Fibroblast of pulmonary artery (primary cell): ENCODE measurements around the gene PTGER3.

ENCODE experiments used
- DNase-seq: peaks from one replicate; pipeline ENCODE4 v3.0.0-alpha.2; 2010; ENCODE audit warnings: low read depth
- H3K4me3 ChIP-seq: replicated peaks from 2 replicates; pipeline ENCODE4 v1.5.1; 2011; ENCODE audit warnings: low read depth, mild to moderate bottlenecking, control low read depth, low read length, moderate library complexity
- TF ChIP-seq, protein P1 (sequence below): IDR thresholded peaks from 2 replicates; pipeline ENCODE4 v1.5.1; 2011; ENCODE audit warnings: mild to moderate bottlenecking, control low read depth, low read length, inconsistent platforms; ENCODE audit errors: missing control alignments

The PTGER3 gene

DNA sequence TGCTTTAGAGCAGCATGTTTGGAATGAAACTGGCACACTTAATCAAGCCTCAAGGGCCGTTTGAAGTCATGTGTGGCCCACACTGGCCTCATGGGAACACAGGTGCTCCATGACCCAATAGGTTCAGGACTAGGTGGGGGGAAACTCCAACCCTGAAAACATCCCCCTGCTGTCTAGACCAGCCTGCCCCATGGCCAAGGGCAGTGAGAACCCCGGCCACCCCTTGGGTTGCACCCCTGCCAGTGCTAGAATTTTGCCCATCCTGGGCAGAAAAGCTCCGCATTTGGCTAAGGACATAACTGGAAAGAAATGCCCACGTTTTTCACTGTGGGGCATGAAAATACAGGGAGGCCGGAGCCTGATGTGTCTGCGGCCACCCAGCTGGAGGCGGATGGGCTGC lies 6.1 kb upstream of the PTGER3 start:
- TF ChIP-seq, protein P1, sequence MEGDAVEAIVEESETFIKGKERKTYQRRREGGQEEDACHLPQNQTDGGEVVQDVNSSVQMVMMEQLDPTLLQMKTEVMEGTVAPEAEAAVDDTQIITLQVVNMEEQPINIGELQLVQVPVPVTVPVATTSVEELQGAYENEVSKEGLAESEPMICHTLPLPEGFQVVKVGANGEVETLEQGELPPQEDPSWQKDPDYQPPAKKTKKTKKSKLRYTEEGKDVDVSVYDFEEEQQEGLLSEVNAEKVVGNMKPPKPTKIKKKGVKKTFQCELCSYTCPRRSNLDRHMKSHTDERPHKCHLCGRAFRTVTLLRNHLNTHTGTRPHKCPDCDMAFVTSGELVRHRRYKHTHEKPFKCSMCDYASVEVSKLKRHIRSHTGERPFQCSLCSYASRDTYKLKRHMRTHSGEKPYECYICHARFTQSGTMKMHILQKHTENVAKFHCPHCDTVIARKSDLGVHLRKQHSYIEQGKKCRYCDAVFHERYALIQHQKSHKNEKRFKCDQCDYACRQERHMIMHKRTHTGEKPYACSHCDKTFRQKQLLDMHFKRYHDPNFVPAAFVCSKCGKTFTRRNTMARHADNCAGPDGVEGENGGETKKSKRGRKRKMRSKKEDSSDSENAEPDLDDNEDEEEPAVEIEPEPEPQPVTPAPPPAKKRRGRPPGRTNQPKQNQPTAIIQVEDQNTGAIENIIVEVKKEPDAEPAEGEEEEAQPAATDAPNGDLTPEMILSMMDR = no peak
- no peak for DNase-seq
- H3K4me3 ChIP-seq = no peak overlapping the region

DNA sequence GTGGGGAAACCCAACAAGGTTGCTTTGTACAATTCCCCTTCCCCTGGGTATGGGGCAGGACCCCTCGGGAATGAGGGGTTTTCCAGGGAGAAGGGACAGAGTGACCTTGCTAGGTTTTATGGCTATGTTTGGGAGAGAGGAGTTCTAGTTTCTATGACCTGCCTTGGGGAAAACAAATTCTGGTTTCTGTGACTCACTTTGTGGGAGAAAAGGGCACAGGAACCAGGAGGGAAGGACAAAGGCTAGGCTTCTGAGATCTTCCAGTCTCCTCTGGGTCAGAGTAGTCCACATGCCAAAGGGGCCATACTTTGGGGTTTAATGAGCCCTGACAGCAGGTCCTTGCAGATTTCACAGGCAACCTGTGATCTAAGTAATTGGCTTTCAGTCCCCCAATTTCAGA lies 5.5 kb upstream of the PTGER3 start:
- TF ChIP-seq, protein P1 = no peak
- no peak for DNase-seq
- H3K4me3 ChIP-seq = no peak overlapping the region

GRCh38 chr1:71049951-71050598 lies 2.5 kb upstream of the PTGER3 start:
- peak; percentile 87 for DNase-seq
- no peak overlapping the region for H3K4me3 ChIP-seq
- TF ChIP-seq, protein P1 = peak; percentile 86

DNA sequence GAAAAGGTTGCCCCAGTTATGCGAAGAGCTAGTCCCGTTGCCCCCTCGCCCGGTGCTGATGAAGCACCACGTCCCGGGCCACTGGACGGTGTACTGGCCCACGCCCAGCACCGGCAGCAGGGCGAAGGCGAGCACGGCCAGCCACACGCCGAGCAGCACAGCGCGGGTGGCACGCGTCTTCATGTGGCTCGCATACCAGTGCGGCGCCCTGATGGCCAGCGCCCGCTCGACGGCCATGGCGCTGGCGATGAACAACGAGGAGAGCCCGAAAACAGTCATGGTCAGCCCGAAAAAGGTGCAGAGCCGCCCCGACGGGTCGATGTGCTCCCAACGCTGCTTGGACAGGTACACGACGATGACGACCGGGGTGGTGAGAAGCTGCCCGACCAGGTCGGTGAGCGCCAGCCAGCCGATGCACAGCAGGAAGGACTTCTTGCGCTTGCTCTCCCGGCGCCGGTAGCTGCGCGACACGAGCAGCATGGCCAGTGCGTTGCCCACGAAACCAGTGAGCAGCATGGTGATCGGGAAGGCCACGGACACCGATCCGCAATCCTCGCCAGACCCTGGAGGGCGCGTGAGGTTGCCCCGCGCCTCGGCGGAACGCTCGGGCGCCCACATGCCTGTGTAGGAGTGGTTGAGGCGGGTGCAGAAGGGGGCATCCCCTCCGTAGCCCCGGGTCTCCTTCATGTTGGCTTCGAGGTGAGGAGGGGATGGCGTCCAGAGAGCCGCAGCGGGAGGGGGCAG lies 553 bp downstream of the PTGER3 start:
- TF ChIP-seq, protein P1 = no peak
- DNase-seq = no peak

DNA sequence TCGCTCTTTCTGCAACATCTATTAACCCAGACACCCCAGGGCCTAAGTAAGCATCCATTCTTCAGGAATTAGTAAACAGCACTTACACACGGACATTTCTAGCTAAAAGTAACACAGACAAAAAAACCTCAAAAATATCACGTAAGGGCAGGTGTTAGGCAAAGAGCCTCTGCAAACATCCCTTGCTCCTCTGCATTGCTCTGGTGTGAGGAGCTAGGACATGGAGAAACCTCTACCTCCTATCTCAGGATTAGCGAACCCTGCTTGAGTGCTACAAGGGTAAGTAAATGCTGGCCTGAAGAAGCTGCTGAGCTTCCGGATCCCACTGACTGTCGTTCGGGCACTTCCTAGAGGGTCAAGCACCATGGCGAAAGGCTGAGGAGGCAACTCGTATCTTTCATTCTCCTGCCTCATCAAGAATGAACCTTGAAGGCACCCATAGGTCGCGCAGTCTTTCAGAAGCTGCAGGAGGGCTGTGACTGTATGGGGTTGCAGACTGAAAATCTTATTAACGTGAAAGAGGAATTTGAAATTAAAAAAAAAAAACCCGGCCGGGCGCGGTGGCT lies 2.1 kb downstream of the PTGER3 start:
- no peak overlapping the region for H3K4me3 ChIP-seq
- no peak for DNase-seq
- TF ChIP-seq, protein P1 = no peak

More for the DNA sequence above, 553 bp downstream of the PTGER3 start:
- H3K4me3 ChIP-seq = peak overlapping the region; percentile 37

GRCh38 chr1:71044833-71045232 lies 2.8 kb downstream of the PTGER3 start:
- no peak overlapping the region for H3K4me3 ChIP-seq
- DNase-seq = no peak
- TF ChIP-seq, protein P1 = no peak

GRCh38 chr1:71043065-71043464 lies 4.6 kb downstream of the PTGER3 start:
- H3K4me3 ChIP-seq = no peak overlapping the region
- DNase-seq = no peak
- TF ChIP-seq, protein P1 = no peak
